Activated B cell treated with CpG ODN at 0.5 μM for 24 hours (primary cell): ENCODE results near the gene LRRIQ4. TPM values are rescaled to one million over a fixed set of nuclear protein-coding genes. Genes with fewer than 3 reads are reported as not detected.

Experiments used
- ATAC-seq: fragments of 200-7000 bp; cut with Tn5 transposase; one replicate; pipeline ENCODE4 v1.10.0; 2021; ENCODE audit warnings: low read depth, mild to moderate bottlenecking, moderate library complexity
- CTCF ChIA-PET: fragments of 350-600 bp; sonication (Branson Sonifier 250); formaldehyde crosslinking; loops from one replicate; lab custom pipeline; 2021; ENCODE audit warnings: antibody characterized with exemption; lab: Charles Lee
- POLR2A ChIA-PET: fragments of 350-600 bp; sonication (Branson Sonifier 250); formaldehyde crosslinking; loops from one replicate; lab custom pipeline; 2021; ENCODE audit warnings: antibody characterized with exemption; lab: Charles Lee
- DNase-seq: peaks from one replicate; pipeline ENCODE4 v3.0.0; 2022
- H3K27ac Mint-ChIP-seq: one replicate; pipeline ENCODE4 v1.8.0; 2020; ENCODE audit warnings: mixed read lengths
- H3K27me3 Mint-ChIP-seq: one replicate; pipeline ENCODE4 v1.8.0; 2021; ENCODE audit warnings: mixed read lengths
- H3K36me3 Mint-ChIP-seq: one replicate; pipeline ENCODE4 v1.8.0; 2021; ENCODE audit warnings: low read depth, mixed read lengths
- H3K4me1 Mint-ChIP-seq: one replicate; pipeline ENCODE4 v1.8.0; 2021; ENCODE audit warnings: mixed read lengths
- H3K4me3 Mint-ChIP-seq: one replicate; pipeline ENCODE4 v1.8.0; 2020; ENCODE audit warnings: mild to moderate bottlenecking, mixed read lengths
- H3K9me3 Mint-ChIP-seq: one replicate; pipeline ENCODE4 v1.8.0; 2020; ENCODE audit warnings: mixed read lengths
- intact Hi-C: fragments of 100-400 bp; cut with micrococcal nuclease; formaldehyde crosslinking; loops from one replicate; pipeline ENCODE4 v1.15.1; 2024
- total RNA-seq: library from RNA; stranded (reverse); gene quantifications from 2 replicates; pipeline ENCODE4 v1.2.3, GENCODE V29; 2022
- TF ChIP-seq, protein P1 (sequence below): fragments of 200-600 bp; IDR thresholded peaks from one replicate; pipeline ENCODE4 v1.8.0; 2022; ENCODE audit warnings: antibody characterized with exemption, mild to moderate bottlenecking

The LRRIQ4 gene
- total RNA-seq, 1 donor from 2014 or later = 0.40 TPM

DNA sequence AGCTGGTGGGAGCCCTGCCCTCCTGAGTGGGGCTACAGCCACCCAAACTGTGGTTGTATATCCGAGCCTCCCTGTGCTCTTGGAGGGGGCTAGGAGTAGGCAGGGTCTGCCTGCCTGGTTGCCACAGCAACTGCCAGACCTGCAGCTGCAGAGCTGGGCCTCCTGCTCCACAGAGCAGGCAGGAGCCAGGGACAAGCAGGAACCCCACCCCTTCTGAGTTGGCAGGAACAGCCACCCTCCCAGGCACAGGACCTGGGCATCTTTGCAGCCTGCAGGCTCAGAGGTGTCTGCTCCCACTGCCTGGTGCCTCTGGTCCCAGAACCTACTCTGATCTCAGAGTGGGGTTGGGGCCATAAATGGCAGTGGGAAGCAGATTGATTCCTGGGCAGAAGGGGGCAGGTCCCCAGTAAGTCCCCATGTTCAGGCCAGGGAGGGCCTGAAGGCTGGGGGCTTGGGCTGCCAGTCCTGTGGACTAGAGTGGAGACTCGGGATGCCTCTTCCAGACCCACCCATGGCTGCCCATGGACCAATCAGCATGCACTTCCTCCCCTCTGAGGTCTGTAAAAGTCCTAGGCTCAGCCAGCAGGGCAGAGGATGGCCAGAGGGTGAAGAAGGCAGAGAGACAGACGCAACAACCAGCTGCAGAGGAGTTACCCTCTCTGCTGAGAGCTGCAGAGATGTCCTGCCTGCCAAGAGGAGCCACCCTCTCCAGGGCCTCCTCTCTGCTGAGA, 67.3 kb downstream of the LRRIQ4 start:
- H3K4me3 Mint-ChIP-seq = no peak overlapping the region
- CTCF ChIA-PET = interaction anchor here (0.9 kb wide), 1 partner anchor 86 kb away, joined by 7 read pairs; the partner anchor contains the start of gene SEC62
- no peak for DNase-seq

DNA sequence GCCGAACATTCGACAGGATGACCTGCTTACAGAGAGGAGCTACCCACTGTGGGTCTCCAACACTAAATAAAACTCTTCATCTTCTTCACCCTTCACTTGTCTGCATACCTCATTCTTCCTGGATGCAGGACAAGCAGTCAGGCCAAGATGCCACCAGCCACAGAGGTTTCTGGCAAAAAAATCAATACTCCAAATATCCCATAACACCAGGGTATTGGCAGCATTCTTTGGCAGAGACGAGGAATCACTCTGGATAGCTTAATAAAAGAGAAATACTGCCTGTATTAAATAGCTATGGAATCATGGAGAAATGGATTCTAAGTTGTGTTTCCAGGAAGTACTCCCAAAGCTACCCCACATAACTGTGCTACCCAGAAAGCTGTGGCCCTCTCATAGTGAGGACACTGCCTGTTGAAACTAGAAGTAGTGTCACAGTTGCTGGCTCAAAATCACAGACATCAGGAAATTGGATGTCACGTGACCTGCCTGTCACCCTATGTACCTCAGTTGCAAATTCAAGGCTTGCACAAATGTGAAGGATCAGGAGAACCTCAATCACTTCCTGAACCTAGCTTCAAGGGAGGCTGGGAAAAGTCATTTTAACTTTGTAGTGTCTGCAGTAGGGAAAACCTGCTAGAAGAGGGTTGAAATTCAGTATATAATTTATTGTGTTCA, 68.0 kb downstream of the LRRIQ4 start:
- DNase-seq (no peak), ATAC-seq (no peak)
- ChIA-PET POLR2A (no interaction called here), CTCF (interaction anchor here (0.9 kb wide), 1 partner anchor 86 kb away, joined by 7 read pairs; the partner anchor contains the start of gene SEC62)
- no peaks in the 10 kb centered on the region for H3K9me3 Mint-ChIP-seq
- H3K27ac Mint-ChIP-seq = no peak overlapping the region
- no peaks in the 10 kb centered on the region for H3K27me3 Mint-ChIP-seq
- H3K4me1 Mint-ChIP-seq = peaks cover 18% of the 10 kb centered on the region
- intact Hi-C loops = no loop called here
- H3K4me3 Mint-ChIP-seq = no peak overlapping the region
- H3K36me3 Mint-ChIP-seq = no peaks in the 10 kb centered on the region
- TF ChIP-seq, protein P1, sequence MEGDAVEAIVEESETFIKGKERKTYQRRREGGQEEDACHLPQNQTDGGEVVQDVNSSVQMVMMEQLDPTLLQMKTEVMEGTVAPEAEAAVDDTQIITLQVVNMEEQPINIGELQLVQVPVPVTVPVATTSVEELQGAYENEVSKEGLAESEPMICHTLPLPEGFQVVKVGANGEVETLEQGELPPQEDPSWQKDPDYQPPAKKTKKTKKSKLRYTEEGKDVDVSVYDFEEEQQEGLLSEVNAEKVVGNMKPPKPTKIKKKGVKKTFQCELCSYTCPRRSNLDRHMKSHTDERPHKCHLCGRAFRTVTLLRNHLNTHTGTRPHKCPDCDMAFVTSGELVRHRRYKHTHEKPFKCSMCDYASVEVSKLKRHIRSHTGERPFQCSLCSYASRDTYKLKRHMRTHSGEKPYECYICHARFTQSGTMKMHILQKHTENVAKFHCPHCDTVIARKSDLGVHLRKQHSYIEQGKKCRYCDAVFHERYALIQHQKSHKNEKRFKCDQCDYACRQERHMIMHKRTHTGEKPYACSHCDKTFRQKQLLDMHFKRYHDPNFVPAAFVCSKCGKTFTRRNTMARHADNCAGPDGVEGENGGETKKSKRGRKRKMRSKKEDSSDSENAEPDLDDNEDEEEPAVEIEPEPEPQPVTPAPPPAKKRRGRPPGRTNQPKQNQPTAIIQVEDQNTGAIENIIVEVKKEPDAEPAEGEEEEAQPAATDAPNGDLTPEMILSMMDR = no peak

More for the DNA sequence above, 67.3 kb downstream of the LRRIQ4 start:
- H3K4me1 Mint-ChIP-seq = peaks cover 15% of the 10 kb centered on the region
- intact Hi-C loops = no loop called here
- no peak for ATAC-seq
- no peaks in the 10 kb centered on the region for H3K9me3 Mint-ChIP-seq
- POLR2A ChIA-PET = no interaction called here
- H3K36me3 Mint-ChIP-seq = no peaks in the 10 kb centered on the region
- H3K27ac Mint-ChIP-seq = no peak overlapping the region
- TF ChIP-seq, protein P1 = no peak
- no peaks in the 10 kb centered on the region for H3K27me3 Mint-ChIP-seq

DNA sequence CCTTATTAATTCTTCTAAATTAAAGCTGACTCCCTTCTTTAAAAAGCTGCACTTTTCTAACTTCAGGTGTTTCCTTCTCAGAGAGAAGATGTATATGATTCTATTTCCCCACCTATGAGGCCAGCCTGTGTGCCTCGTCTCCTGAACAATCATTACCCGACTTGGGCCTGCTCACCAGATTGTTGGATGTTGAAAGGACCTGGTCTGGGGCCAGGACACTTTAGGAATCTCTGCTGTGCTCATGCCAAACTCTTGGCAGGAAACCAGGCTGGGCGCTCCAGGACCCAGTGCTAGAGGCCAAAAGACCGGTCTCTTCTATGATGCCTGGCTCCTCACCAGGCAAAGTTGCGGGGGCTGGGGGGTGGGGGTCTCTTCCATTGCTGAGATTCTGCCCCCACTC, 74.0 kb downstream of the LRRIQ4 start:
- no peak overlapping the region for H3K27ac Mint-ChIP-seq
- H3K4me1 Mint-ChIP-seq = peaks cover 15% of the 10 kb centered on the region
- ChIA-PET POLR2A (no interaction called here), CTCF (interaction anchor here (0.8 kb wide), 1 partner anchor 12 kb away, joined by 3 read pairs; no protein-coding TSS in a partner anchor)
- no peak for ATAC-seq
- intact Hi-C loops = no loop called here
- TF ChIP-seq, protein P1 = no peak
- no peak overlapping the region for H3K4me3 Mint-ChIP-seq
- no peak for DNase-seq
- H3K9me3 Mint-ChIP-seq = no peaks in the 10 kb centered on the region
- no peaks in the 10 kb centered on the region for H3K27me3 Mint-ChIP-seq
- H3K36me3 Mint-ChIP-seq = no peaks in the 10 kb centered on the region

Other genes with a start within 250 kb of the LRRIQ4 start
- gene MECOM, start 149.2 kb upstream of the LRRIQ4 start, total RNA-seq = 0.22 TPM in 1 of 2 replicates, not detected in the other
- 2.5 and 8.4 TPM in 2 replicates for gene TERC, start 47.8 kb upstream of the LRRIQ4 start, total RNA-seq
- 0.42 and 0.49 TPM in 2 replicates for gene ACTRT3, start 43.3 kb upstream of the LRRIQ4 start, total RNA-seq
- 23.9 and 24.8 TPM in 2 replicates for gene MYNN, start 39.5 kb upstream of the LRRIQ4 start, total RNA-seq
- gene LRRC34, start within 50 bp of the LRRIQ4 start, total RNA-seq = 4.2 and 5.7 TPM in 2 replicates
- not detected in 2 replicates for gene LRRC31, start 57.1 kb downstream of the LRRIQ4 start, total RNA-seq
- 0.20 TPM in 1 of 2 replicates, not detected in the other for gene SAMD7, start 98.7 kb downstream of the LRRIQ4 start, total RNA-seq
- 140 and 165 TPM in 2 replicates for gene SEC62, start 153.9 kb downstream of the LRRIQ4 start, total RNA-seq
- 63.2 and 65.5 TPM in 2 replicates for gene GPR160, start 225.1 kb downstream of the LRRIQ4 start, total RNA-seq